Liver (tissue), 3 donors: ENCODE data around the gene KCNIP1.

Experiments
- ATF3 ChIP-seq: IDR thresholded peaks from 2 replicates; pipeline ENCODE4 v1.6.1; 2016; ENCODE audit warnings: antibody characterized with exemption
- CTCF ChIP-seq: fragments of 150-350 bp; IDR thresholded peaks from 2 replicates; pipeline ENCODE4 v1.5.1; 2017; ENCODE audit warnings: improper control_type of control experiment, low read depth, low read length; ENCODE audit not compliant: missing input control
- EGR1 ChIP-seq, 2 donors: IDR thresholded peaks; 2 replicates each; pipeline ENCODE4 v1.6.1; 2016 to 2018; ENCODE audit warnings: antibody characterized with exemption in 2 of 2, low read depth in 2 of 2
- FOXA1 ChIP-seq: IDR thresholded peaks from 2 replicates; pipeline ENCODE4 v1.6.1; 2016; ENCODE audit warnings: antibody characterized with exemption
- HNF4A ChIP-seq, 2 donors: conservative IDR thresholded peaks; 2 replicates each; pipeline ENCODE4 v1.6.1; 2016; ENCODE audit warnings: antibody characterized with exemption in 2 of 2, mild to moderate bottlenecking in 2 of 2
- JUND ChIP-seq, 2 donors: IDR thresholded peaks; 2 replicates each; pipeline ENCODE4 v1.6.1; 2016; ENCODE audit warnings: antibody characterized with exemption in 2 of 2
- MAX ChIP-seq: IDR thresholded peaks from 2 replicates; pipeline ENCODE4 v1.6.1; 2016; ENCODE audit warnings: antibody characterized with exemption
- RAD21 ChIP-seq, 2 donors: IDR thresholded peaks; 2 replicates each; pipeline ENCODE4 v1.6.1; 2016; ENCODE audit warnings: antibody characterized with exemption in 2 of 2, mild to moderate bottlenecking in 2 of 2
- REST ChIP-seq: IDR thresholded peaks from 2 replicates; pipeline ENCODE4 v1.6.1; 2016; ENCODE audit warnings: antibody characterized with exemption, mild to moderate bottlenecking
- SP1 ChIP-seq: IDR thresholded peaks from 2 replicates; pipeline ENCODE4 v1.6.1; 2018; ENCODE audit warnings: antibody characterized with exemption, mild to moderate bottlenecking
- TAF1 ChIP-seq: conservative IDR thresholded peaks from 2 replicates; pipeline ENCODE4 v1.6.1; 2016; ENCODE audit warnings: antibody characterized with exemption, mild to moderate bottlenecking
- YY1 ChIP-seq: IDR thresholded peaks from 2 replicates; pipeline ENCODE4 v1.6.1; 2016; ENCODE audit warnings: antibody characterized with exemption, mild to moderate bottlenecking
- ZBTB33 ChIP-seq: IDR thresholded peaks from 2 replicates; pipeline ENCODE4 v1.6.1; 2016; ENCODE audit warnings: antibody characterized with exemption
- donor health status: healthy.
- donor health status: healthy.

- TF ChIP-seq EGR1 (IDR thresholded peaks at IDR 0.05; ENCODE audit: low read depth in 2 of 2) (no peak), CTCF (no peak), ZBTB33 (no peak), REST (no peak), TAF1 (no peak), SP1 (no peak), YY1 (no peak), ATF3 (no peak), MAX (no peak), RAD21 (IDR thresholded peaks at IDR 0.05) (no peak), JUND (IDR thresholded peaks at IDR 0.05) (no peak), HNF4A (conservative IDR thresholded peaks at IDR 0.05) (no peak), FOXA1 (no peak)
These were observed 197.5 kb downstream of the KCNIP1 start for GRCh38 chr5:170701334-170701733.
